Heart left ventricle (tissue), 16 donors: ENCODE data around the gene SLC37A1. TPM values are rescaled to one million over a fixed set of nuclear protein-coding genes. Genes with fewer than 3 reads are reported as not detected.
A peak's percentile ranks its signal among the peaks of the same experiment; 100 is the strongest.

Source experiments
- ATAC-seq, 4 donors: fragments of 200-7000 bp; cut with Tn5 transposase; one replicate each; pipeline ENCODE4 v1.9.1; 2020 to 2022; ENCODE audit warnings: moderate library complexity in 4 of 4, mild to moderate bottlenecking in 3 of 4, moderate number of reproducible peaks in 1 of 4
- DNase-seq, 5 donors: peaks; one replicate each; pipeline ENCODE4 v3.0.0-alpha.2; 2020
- H3K27ac ChIP-seq, 12 donors: fragments of 200-600 bp; sonication (generic) in 4 of 12; one replicate each; pipeline versions ENCODE4 v1.5.0 to v1.8.0; 2016 to 2022; ENCODE audit warnings: mild to moderate bottlenecking in 2 of 12
- H3K27me3 ChIP-seq, 9 donors: fragments of 200-600 bp; sonication (generic) in 2 of 9; one replicate each; pipeline versions ENCODE4 v1.5.1 to v1.8.0; 2016 to 2022; ENCODE audit warnings: mild to moderate bottlenecking in 3 of 9
- H3K36me3 ChIP-seq, 9 donors: fragments of 200-600 bp; sonication (generic) in 2 of 9; one replicate each; pipeline versions ENCODE4 v1.5.0 to v1.8.0; 2018 to 2022; ENCODE audit warnings: mild to moderate bottlenecking in 2 of 9
- H3K4me1 ChIP-seq, 12 donors: fragments of 200-600 bp; sonication (generic) in 4 of 12; one replicate each; pipeline versions ENCODE4 v1.5.0 to v1.8.0; 2016 to 2022; ENCODE audit warnings: mild to moderate bottlenecking in 3 of 12
- H3K4me3 ChIP-seq, 12 donors: fragments of 200-600 bp; sonication (generic) in 4 of 12; one replicate each; pipeline versions ENCODE4 v1.5.0 to v1.8.0; 2017 to 2022; ENCODE audit warnings: mild to moderate bottlenecking in 9 of 12, moderate library complexity in 4 of 12
- H3K9me3 ChIP-seq, 12 donors: fragments of 200-600 bp; sonication (generic) in 4 of 12; one replicate each; pipeline versions ENCODE4 v1.5.0 to v1.8.0; 2016 to 2022; ENCODE audit warnings: mild to moderate bottlenecking in 1 of 12
- POLR2A ChIP-seq, 2 donors: fragments of 450-650 bp; IDR thresholded peaks; one replicate each; pipeline ENCODE4 v1.6.1; 2017; ENCODE audit warnings: antibody characterized with exemption in 2 of 2, mild to moderate bottlenecking in 2 of 2, moderate library complexity in 2 of 2
- WGBS, 4 donors: extraction: QIAGEN DNeasy Blood & Tissue Kit in 2 of 4; methylation state at CpG; one replicate each; pipeline versions ENCODE4 v1.1.5 to v1.1.7; 2013 to 2018; 5-methylcytosine and 5-hydroxymethylcytosine counted together
- intact Hi-C, 10 donors: fragments of 100-400 bp; cut with DNase I; formaldehyde crosslinking; loops; one replicate each; pipeline versions ENCODE4 v1.11.1 to v1.14.2; 2022
- polyA plus RNA-seq, 2 donors: library from polyadenylated mRNA; stranded (reverse); fragments of 200-250 nt; gene quantifications; one replicate each; pipeline ENCODE4 v1.2.3, GENCODE V29; 2013
- total RNA-seq, 9 donors: library from RNA; depleted of rRNA in 2 of 9; stranded (reverse); fragments of >200 nt in 2 of 9; fragmentation: NEBNext Ultra II Directional in 3 of 9; extraction: Animal tissue kit (Norgen Biotek cat#: 25700) in 3 of 9; gene quantifications; one replicate each; pipeline versions ENCODE4 v1.1.0 to v1.2.4, GENCODE V29; 2016 to 2023
- TF ChIP-seq, protein P1 (sequence below), 12 donors: fragments of 200-600 bp; sonication (generic) in 4 of 12; IDR thresholded peaks; one replicate each; pipeline versions ENCODE4 v1.5.0 to v1.8.0; 2018 to 2022; ENCODE audit warnings: antibody characterized with exemption in 12 of 12, mild to moderate bottlenecking in 5 of 12
- donor health status: ischemic (EF 13 %, LVEDD 7.1; RV severe dilation, severe dysfunction).
- donor health status: healthy with polysubstance abuse.
- donor health status: DM: no; HTN: yes; CAD: no.
- donor health status: DM: no; HTN: no; CAD: no.
- donor health status: ischemic (EF 25% LVEDD 6.9; RV normal size, moderate dysfunction).
- donor health status: ischemic (EF 25% LVEDD 5.7; RV mildly dilated, moderate dysfunction).
- donor health status: healthy.
- donor health status: DM: yes; HTN: yes; CAD: no.
- donor health status: ischemic (EF 35%, LVEDD 5.7; RV mildly dilated, moderate dysfunction).
- donor health status: nonischemic (EF 11% LVEDD 7.7; RV severe dilation, severe dysfunction).
- donor health status: DM: yes; HTN: yes; CAD: no.
- donor health status: PGD.
- donor health status: ischemic (EF 29% LVEDD 5.4; RV normal size, mild dysfunction).
- donor health status: nonischemic (EF 23%, LVEDD 6.1; RV moderate dilation, normal function).

Gene SLC37A1
- total and polyA plus RNA-seq, 11 donors, result 2.2 to 13.0 (median 3.8) TPM

DNA sequence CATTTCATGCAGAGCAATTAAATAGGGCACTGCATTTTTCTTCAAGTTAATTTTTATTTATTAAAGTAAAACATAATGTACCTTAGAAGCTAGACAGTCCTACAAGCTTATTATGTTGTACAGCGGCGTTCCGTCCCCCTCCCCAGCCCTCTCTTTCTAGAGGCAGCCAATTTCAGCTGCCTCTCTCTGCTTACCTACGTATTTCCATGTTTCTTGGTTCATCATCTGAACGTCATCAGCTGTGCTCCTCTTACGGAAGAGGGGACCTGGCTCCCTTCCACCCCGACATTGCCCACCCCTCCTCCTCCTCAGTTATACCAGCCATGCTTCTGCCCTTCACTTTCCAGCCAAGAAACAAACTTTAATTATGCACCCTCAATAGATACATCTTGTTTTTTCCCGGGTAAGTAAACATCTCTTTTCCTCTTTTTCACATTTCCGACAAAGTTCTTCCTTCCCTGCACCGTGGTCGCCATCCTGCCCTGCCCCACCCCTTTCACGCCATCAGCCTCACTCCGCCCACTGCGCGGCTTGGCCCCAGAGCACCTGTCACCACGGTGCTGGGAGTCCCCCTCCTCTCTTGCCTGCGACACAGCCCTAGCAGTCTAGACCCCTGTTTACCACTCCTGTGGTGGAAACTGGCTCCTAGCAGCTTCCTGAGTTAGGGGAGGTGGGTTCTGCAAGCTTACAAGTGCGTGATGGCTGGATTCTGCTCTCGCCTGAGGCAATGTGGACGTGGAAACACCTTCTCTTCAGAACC lies 57.9 kb downstream of the SLC37A1 start:
- Histone ChIP-seq H3K27me3 (no peaks in the 10 kb centered on the region), H3K4me1 (no peaks in the 10 kb centered on the region), H3K36me3 (peaks cover 0 to 87% (median 42%) of the 10 kb centered on the region in 9 donors), H3K4me3 (no peak overlapping the region), H3K27ac (no peak overlapping the region), H3K9me3 (peaks cover 0 to 11% (median 3%) of the 10 kb centered on the region in 12 donors)
- intact Hi-C loops, result no loop called here
- DNase-seq (peak in 3 of 5 donors; percentile 5 to 13 (median 7)), ATAC-seq (no peak)
- WGBS, 4 donors, result 87 to 92% (median 87%) methylated on average over 20 of the region's 20 CpGs
- TF ChIP-seq POLR2A (IDR thresholded peaks at IDR 0.05), result no peak
- TF ChIP-seq, protein P1, sequence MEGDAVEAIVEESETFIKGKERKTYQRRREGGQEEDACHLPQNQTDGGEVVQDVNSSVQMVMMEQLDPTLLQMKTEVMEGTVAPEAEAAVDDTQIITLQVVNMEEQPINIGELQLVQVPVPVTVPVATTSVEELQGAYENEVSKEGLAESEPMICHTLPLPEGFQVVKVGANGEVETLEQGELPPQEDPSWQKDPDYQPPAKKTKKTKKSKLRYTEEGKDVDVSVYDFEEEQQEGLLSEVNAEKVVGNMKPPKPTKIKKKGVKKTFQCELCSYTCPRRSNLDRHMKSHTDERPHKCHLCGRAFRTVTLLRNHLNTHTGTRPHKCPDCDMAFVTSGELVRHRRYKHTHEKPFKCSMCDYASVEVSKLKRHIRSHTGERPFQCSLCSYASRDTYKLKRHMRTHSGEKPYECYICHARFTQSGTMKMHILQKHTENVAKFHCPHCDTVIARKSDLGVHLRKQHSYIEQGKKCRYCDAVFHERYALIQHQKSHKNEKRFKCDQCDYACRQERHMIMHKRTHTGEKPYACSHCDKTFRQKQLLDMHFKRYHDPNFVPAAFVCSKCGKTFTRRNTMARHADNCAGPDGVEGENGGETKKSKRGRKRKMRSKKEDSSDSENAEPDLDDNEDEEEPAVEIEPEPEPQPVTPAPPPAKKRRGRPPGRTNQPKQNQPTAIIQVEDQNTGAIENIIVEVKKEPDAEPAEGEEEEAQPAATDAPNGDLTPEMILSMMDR (IDR thresholded peaks at IDR 0.05), result no peak

DNA sequence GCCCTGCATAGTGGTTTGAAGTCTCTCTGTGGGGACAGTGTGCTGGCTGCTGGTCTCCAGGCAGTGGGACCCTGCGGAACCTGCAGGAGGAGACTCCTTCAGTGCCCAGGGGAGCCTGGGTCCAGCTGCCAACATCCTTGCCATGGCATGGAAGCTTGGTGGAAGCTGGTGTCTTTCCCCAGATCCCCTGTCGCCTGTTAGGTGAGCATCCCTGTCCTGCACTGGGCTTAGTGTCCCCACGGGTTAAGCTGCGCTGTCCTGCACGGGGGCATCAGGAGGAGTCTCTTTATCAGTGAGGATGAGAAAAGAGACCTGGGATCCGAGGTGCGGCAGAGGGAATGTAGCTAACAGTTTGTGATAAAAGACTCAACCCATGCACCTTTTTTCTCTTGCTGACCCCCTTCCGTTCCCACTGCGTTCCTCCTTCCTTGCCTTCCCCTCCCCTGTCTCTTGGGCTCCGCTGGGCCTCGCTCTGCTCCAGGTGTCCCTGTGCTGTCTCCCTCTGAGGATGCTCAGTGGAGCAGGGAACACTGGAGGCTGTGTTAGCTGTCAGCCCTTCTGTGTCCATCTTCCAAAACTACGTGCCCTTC lies 59.3 kb downstream of the SLC37A1 start:
- H3K4me3 ChIP-seq, result no peak overlapping the region
- TF ChIP-seq, protein P1 (IDR thresholded peaks at IDR 0.05), result no peak
- TF ChIP-seq POLR2A (IDR thresholded peaks at IDR 0.05), result no peak
- peaks cover 0 to 20% (median 6%) of the 10 kb centered on the region in 12 donors for H3K9me3 ChIP-seq
- intact Hi-C loops, result no loop called here
- H3K36me3 ChIP-seq, result peaks cover 0 to 74% (median 32%) of the 10 kb centered on the region in 9 donors
- no peaks in the 10 kb centered on the region for H3K27me3 ChIP-seq
- H3K4me1 ChIP-seq, result no peaks in the 10 kb centered on the region
- DNase-seq (peak in 2 of 5 donors; percentile 6 to 41), ATAC-seq (no peak)
- WGBS, 4 donors, result 91 to 94% (median 92%) methylated on average over 11 to 12 of the region's 12 CpGs
- H3K27ac ChIP-seq, result no peak overlapping the region

DNA sequence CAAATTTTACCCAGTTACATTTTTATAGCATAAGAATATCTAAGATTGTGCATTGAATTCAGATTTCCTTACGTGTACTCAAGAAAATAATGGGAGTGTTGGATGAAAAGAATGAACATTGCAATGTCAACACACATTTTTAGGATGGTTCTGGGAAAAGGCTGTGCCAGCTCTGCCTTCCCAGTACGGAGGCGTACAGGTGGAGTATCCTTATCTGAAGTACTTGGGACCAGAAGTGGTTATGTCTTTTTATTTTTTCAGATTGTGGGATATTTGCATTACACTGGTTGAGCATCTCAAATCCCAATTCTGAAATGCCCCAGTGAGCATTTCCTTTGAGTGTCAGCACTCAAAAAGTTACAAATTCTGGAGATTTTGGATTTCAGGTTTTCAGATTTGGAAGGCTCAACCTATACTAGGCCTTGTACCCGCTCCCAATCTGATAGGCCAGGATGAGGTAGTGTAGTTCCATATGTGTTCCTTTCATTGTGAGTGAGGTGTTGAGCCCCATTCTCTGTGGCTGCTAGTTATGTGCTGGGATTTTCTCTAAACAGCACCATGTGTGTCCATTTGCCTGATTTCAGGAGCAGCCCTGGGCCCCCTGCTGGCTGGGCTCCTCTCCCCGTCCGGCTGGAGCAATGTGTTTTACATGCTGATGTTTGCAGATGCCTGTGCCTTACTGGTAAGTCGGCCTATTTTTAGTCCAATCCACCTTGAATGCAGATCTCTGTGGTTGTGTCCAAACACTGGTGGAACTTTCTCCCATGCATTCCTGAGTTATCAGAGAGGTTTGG lies 60.8 kb downstream of the SLC37A1 start:
- peaks cover 0 to 20% (median 6%) of the 10 kb centered on the region in 12 donors for H3K9me3 ChIP-seq
- no peak overlapping the region for H3K4me3 ChIP-seq
- H3K4me1 ChIP-seq, result peaks cover 0 to 8% (median 0%) of the 10 kb centered on the region in 12 donors
- intact Hi-C loops, result no loop called here
- peaks cover 0 to 66% (median 24%) of the 10 kb centered on the region in 9 donors for H3K36me3 ChIP-seq
- TF ChIP-seq, protein P1 (IDR thresholded peaks at IDR 0.05), result peak in 3 of 12 donors; percentile 23 to 29 (median 28)
- TF ChIP-seq POLR2A (IDR thresholded peaks at IDR 0.05), result no peak
- WGBS, 4 donors, result 80 to 84% (median 80%) methylated on average over 7 of the region's 7 CpGs
- H3K27me3 ChIP-seq, result no peaks in the 10 kb centered on the region
- no peak overlapping the region for H3K27ac ChIP-seq
- ATAC-seq, result no peak
- peak in 2 of 5 donors; percentile 24 to 25 for DNase-seq
